ENCODE results near the gene ZNF516. TPM values are rescaled to one million over a fixed set of nuclear protein-coding genes. Genes with fewer than 3 reads are reported as not detected.

ZNF516 gene
- total RNA-seq, 4 donors from 2014 or later, result 11.2 to 27.7 (median 16.6) TPM

GRCh38 chr18:76445275-76445674, 49.8 kb downstream of the ZNF516 start:
- ATAC-seq (ENCODE audit: low FRiP score), result peak; percentile 70
- TF ChIP-seq CTCF (IDR thresholded peaks at IDR 0.05), result no peak
- no peak for DNase-seq (ENCODE audit: low spot score)

- DNase-seq (ENCODE audit: low spot score), result no peak
- no peak for ATAC-seq (ENCODE audit: low FRiP score)
- TF ChIP-seq CTCF (IDR thresholded peaks at IDR 0.05), result no peak
Measured at GRCh38 chr18:76444446-76445105, 50.5 kb downstream of the ZNF516 start.

- DNase-seq (ENCODE audit: low spot score) (no peak), ATAC-seq (ENCODE audit: low FRiP score) (no peak)
- no peak for TF ChIP-seq CTCF (IDR thresholded peaks at IDR 0.05)
Measured at GRCh38 chr18:76443519-76444445, 51.3 kb downstream of the ZNF516 start.

- TF ChIP-seq CTCF (IDR thresholded peaks at IDR 0.05), result no peak
- no peak for DNase-seq (ENCODE audit: low spot score)
Measured at GRCh38 chr18:76442413-76443171, 52.5 kb downstream of the ZNF516 start.

GRCh38 chr18:76441668-76442412, 53.2 kb downstream of the ZNF516 start:
- DNase-seq (ENCODE audit: low spot score) (no peak), ATAC-seq (ENCODE audit: low FRiP score) (no peak)
- TF ChIP-seq CTCF (IDR thresholded peaks at IDR 0.05), result no peak

More at GRCh38 chr18:76442413-76443171, 52.5 kb downstream of the ZNF516 start:
- no peak for ATAC-seq (ENCODE audit: low FRiP score)

GRCh38 chr18:76441002-76441667, 53.9 kb downstream of the ZNF516 start:
- no peak for TF ChIP-seq CTCF (IDR thresholded peaks at IDR 0.05)
- DNase-seq (ENCODE audit: low spot score), result no peak
- ATAC-seq (ENCODE audit: low FRiP score), result no peak
